ENCODE data around the gene VPS52.
"Not testable (repeated sequence)": the region's sequence is repeated elsewhere in the genome, so short reads cannot be mapped to it uniquely, and the experiment has no call there.

VPS52 gene

DNA sequence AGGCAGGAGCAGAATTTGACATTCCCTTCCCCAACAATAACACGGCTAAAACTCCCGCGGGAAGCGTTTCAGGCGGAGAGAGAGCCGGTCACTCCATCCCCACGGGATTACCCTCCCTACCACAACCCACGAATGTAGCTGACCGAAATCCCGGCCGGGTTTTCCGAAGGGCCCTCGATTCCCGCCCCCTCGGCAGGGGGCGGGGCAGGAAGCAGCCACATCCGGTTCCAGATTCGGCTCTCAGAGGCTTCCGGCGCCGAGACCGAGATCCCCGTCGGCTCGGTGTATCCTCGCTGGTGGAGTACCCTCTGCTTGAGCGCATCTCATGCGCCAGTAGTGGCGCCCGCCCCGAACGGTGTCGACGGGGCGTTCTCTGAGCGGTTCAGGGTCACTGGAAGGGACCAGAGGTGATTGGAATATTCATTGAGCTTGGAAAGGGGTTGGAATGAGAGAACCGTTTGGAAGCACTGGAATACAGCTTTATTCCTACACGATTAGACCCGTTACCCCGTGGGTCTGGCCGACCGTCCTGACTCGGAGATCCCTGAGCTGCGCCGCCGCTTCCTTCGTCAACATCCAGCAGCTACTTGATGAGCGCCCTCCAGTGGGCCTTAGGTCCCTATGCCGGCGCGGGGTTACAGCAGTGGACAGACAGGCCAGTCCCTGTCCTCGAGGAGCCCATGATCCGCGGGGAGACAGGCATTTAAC lies 27.7 kb upstream of the VPS52 start:
- DNase-seq = peak; percentile 89

DNA sequence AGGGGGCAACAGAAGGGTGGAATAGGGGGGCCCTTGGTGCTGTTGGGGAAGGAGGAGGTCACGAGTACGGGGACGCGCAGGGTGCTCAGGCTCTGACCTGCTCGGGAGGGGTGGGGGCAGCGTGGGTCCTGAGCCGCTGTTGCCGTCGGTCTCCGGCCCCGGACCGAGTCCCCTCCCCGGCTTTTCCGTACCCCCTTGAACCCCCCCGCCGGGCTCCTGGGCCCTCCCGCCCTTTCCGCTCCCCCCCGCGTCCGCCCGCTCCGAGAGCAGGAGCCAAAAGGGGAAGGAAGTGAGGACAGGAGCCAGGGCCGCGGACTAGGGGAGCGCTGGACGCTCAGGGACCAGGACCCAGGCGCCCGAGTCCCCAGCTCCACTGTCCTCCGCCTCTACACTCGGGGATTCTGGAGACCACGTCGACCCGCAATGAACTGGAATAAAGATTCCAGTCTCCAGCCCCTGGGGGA lies 27.1 kb upstream of the VPS52 start, which contains the start of gene RGL2:
Gene RGL2, minus strand, starts transcription at position 170 of the 464 bp plus-strand sequence. CDS start 332 bp downstream, outside the sequence.
- peak; percentile 83 for DNase-seq

DNA sequence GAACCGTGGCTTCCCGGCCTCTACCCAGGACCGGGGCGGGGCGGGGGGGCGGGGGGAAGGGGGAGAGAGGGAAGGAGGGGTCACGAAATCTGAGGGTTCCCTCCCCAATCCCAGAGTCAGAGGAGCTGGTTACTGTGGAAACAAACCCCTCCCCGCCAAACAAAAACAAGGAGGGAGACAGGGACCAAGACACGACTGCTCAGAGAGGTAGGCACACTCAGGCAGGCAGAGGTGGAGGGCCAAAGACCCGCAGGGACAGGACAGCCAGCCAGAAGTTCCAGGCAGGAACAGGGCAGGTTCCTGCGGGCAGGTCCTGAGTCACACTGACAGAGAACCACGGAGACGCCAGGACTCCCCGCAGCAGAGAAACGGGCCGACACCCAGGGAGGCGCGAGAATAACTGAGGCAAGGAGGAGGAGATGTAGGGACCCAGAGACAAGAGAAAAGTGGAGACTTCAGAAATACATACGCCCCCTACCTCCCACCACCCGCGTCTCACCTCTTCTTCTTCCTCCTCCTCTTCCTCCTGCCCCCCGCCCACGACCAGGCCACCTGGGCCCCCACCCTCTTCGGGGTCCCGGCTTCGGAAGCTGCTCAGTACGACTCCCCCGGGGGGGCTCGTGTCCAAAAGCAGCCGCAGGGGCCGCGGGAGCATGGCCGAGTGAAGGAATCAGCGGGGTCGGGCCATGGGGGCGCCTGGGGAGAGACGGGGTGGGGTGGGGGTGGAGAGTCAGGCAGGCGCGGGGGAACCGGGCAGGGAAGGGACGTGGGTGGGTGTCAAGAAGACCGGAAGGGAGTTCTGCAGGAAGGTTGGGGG lies 26.5 kb upstream of the VPS52 start:
- DNase-seq = no peak

DNA sequence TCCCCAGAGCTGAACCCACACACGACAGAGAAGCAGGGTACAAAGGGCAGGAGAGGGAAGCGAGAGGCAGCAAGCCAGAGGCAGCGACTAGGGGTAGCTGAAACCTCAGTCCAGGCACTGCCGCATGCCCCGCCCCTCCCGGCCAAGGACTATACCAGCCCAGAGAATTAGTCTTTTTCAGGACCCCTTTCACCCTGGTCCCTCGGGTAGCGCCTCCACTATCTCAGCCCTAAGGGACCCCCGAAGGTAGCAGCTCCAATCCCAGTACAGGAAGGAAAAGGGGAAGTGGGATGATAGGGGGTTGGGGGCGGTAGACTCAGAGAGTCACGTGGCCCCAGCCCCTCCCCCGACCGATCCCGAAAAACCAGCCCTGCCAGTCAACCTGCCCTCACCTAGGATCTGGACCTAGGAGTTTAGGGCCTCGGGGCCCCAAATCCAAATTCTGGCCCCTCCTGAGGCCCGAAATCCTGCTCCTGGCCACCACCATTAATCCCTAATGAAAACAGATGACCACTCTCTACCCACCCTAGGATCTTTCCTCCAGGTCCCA lies 25.8 kb upstream of the VPS52 start:
- DNase-seq = no peak

DNA sequence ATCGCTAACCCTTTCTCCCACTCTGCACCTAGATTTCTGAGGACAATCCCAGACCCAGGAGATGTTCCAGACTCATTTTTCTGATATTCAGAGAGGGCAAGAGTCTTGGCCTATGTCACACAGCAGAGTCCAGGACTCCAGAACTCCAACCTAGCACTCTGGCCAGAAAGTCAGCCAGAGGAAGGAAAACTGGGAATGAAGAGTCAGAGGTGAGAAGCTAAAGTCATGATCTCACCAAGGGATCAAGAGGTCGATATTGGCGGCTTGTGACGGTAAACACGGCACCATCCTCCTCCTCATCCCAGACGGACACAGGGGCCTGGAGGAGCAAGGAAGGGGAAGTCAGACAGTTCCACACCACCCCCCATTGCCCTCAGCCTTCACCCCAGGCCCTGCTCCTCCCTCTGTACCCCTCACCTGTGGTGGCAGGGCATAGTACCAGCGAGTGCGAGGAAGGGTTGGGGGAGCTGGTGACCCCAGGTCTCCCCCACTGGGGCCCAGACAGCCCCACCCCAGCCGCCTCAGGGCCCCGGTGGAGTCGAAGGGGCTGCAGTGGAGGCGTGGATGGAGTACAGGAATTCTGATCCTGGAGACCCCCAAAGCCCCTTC lies 25.2 kb upstream of the VPS52 start:
- no peak for DNase-seq

DNA sequence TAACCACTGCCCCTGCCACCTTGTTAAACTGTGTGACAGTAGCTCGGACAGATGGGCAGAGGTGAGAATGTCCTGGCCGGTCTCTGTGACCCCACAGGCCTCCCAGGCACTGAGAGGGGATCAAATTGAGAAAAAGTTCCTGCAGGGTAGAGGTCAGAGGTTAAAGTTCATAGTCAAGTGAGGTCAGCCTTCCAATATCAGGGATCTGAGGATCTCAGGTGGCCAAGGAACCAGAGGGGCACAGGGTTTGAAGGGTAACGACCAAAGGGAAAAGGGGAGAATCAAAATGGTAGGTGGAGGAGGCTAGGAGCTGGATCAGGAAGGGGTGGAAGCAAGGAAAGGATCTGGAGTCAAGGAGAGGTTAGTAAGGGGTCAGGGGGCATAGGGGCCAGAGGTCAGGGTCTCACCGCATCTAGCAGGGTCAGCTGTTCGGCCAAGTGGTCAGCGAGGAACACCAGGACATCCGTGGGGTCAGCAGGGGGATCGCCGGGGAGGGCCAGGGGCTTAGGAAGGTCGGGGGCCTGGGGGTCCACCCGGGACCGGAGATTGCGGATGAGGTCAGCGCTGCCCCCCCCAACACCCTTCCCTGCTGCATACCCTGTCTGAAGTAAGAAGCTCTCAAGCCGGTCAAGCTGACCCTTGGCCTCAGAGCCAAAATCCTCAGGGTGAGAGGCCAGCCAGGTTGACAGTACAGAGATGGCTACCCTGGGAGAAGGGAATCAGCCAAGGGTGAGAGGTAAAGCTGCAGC lies 24.1 kb upstream of the VPS52 start:
- DNase-seq = no peak

DNA sequence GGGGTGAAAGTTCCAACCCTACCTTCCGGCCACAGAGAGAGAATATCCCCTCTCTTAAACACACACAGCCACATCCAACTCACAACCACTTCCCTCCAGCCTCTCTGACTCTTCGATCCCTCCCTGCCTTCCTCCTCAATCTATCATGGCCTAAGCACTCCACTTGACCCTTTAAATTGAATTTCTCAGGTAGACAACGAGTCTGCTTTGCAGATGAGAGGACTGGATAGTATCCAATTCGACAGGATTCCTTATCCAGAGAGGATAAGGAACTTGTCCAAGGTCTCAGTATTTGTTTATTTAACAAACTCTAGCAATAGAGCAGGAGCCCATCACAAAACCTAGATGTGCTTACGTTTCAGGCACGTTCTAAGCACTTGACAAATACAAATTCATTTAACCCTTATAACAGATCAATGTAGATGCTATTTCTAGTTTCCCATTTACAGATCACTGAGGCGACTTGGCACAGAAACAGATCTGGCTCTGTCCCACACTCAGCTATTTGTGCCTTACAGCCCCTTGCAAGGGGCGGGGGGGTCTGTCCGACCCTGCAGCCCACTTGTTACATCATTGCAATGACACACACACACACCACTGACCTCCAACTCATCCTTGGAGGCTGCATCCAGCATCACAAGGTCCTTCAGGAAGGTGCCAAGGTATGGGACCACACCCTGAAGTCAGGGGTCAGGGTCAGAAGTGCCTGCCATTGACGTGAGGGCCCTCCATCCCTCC lies 22.6 kb upstream of the VPS52 start:
- DNase-seq = no peak

DNA sequence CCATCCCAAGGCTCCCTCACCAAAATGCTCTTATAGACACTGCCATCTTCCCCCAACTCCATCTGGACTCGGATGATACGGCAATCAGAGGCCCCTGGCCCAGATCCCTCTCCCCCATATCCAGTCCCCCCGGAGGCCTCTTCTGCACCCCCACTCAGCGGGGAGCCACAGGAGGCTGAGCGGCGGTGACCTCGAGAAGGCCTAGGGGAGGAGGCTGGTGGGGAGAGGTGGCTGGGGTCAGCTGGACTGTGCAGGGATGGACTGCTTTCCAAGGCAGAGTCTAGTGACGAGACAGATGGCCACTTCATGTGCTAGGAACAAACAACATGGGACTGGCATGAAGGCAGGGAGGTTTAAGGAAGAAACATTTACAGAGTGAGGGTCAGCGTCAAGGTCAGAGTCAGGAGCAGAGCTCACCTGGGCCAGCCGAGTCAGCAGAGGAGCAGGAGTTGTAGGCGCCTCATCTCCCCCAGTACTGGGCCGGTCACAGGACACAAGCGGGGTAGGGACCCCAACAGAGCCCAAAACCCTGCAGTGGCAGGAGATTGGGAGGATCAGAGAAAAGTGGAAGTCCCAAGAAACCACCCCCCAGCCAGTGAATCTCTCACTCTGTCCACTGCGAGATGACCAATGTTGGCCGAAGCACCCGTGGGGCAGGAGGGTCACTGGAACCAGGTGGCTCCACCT lies 21.5 kb upstream of the VPS52 start:
- no peak for DNase-seq

DNA sequence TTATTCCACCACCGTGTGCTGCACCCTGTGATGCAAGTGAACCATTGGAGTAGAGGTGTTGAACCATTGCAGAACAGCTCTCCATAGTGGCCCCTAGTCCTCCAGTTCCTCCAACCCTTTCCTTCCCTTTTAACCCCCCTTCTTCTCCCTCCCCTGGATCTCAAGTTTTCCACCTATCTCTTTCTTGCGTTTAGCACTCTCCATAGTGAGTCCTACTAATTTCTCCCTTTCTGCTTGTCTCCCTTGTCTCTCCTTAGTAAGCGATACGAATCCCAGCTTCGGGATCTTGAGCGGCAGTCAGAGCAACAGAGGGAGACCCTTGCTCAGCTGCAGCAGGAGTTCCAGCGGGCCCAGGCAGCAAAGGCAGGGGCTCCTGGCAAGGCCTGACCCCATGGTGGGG lies 18.8 kb upstream of the VPS52 start:
- no peak for DNase-seq

DNA sequence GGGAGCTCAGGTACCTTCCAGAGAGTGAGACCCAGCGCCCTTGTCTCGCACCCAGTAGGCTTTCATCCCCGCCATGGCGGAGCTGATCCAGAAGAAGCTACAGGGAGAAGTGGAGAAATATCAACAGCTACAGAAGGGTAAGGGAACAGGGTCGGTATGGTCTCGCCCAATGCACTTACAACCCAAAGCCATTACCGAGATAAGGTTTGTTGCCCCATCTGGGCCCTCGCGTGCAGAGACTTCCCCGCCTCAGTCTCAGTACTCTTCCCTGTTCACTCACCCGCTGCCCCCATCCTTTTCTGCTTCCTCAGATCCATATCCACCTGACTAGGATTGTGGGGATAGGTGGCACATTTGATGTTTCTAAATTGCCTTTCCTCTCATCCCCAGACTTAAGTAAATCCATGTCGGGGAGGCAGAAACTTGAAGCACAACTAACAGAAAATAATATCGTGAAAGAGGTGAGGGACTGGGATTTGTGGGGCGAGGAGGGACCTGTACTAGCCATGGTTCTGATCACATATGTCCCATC lies 18.2 kb upstream of the VPS52 start:
- no peak for DNase-seq

DNA sequence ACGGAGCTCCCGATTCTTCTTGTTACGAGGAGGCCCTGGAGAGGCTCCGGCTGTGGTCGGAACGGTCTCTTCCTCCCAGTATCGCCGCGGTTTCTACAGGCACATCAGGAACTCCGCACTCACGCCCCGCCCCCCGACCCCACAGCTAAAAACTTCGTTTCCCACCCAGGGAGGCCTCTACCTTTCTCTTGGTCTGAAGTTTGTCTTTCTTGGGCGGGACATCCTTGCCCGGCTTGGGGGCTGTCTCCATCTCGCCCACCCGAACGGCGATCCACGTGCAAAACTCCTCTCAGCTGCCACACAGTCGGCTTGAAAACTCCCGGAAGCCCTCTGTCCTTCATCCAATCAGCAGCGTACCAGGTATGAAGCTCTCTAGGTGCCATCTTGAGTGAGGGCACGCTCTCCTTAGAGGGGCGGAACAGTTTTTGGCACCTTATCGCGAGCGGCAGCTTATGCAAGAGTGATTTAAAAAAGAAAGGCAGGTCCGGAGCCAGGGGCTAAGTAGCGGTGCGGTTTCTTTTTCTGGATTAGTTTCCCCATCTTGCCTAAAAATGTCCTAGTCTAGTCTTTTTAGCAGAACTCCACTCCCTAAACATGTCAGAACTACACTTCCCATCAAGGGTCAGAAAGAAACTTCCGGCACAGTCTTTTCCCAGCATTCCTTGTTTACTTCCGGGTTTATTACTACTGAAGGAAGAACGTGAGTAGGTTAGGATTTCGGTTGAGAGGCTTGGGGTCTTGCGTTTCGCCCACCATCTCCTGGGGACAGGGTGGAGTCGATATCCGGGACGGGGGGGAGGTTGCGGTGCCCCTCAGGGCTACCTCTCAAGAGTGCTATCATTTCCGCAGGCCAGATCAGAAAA lies 17.5 kb upstream of the VPS52 start, which contains the start of the genes PFDN6 and WDR46:
Gene PFDN6, plus strand, starts transcription at position 681 of the 863 bp plus-strand sequence. CDS start 256 bp downstream, outside the sequence.
Gene WDR46, minus strand, starts transcription at position 319 of the 863 bp plus-strand sequence. Its CDS starts 69 bp downstream, at position 250.
- DNase-seq = peak; percentile 97

DNA sequence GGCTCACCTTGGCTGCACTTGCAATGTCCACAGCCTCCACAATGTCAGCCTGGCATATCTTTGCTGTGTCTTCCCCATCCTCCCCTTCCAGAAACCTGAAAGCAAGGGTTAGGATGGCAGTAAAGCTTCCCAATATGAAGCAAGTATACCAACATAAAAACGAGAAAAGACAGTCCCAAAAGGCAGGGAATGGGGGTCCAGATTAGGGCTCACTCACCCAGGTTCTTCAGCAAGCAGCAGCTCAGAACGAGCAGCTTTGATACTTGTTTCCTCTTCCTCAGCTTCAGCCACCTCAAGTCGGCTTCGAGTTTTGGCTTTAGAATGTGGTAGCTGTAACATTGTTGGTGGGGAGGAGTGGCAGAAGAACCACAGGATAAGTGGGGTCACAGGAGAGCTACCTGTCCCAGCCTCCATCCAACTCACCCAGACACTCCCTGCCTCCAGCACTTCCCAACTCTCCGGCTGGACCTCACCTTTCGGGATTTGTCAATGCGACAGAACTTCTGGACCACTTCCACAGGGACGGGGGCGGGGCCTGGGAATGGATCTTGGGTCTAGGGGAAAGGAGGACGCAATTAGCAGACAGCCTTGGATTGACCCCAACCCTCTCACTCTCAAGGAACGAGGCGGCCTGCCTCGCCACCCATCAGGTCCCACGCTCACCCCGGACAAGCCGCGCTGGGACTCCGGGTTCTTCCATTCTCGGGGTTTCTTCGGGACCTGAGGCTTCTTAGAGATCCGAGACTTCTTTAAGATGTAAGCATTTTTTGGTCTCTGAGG lies 16.7 kb upstream of the VPS52 start:
- DNase-seq = no peak

DNA sequence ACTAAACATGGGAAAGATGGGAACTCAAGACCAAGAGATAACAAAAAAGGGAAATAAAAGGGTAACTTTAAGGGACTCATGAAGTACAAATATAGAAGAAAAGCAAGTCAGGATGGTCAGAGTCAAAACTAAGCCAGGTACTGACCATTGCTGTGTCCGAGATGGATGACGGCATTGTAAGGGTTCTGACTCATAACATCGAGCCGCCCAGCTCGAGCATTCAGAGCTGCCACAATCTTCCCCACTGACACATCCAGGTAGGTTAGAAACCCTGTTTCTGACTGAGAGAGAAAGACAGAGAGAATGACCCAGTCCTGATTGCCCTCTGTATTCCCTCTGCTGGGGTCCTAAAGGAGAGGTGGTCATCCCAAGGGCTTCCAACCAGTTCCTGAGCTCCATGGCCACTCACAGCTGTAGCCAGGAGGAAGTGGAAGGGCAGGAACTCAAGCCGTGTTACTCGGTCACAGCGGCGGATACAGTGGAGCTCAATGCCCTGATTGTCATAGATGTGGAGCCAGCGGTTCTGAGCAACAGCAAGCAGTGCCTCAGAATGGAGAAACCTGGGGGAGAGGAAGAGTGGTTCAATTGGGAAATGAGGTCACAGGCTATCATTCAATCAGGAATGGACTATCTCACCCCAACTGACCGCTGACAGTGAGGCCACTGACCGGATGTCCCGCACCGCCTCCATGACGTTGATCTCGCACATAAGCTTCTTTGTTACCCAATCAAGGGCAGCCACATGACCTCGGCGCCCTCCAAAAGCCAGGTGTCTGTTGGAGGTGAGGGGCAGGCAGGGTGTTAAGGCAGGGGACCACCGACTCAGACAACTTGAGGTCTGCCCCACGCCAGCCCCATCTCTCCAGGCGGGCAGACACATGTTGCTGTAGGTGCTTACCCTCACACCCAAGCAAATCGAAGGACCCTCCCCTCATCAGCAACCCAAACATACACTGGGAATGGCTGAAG lies 15.6 kb upstream of the VPS52 start:
- no peak for DNase-seq

DNA sequence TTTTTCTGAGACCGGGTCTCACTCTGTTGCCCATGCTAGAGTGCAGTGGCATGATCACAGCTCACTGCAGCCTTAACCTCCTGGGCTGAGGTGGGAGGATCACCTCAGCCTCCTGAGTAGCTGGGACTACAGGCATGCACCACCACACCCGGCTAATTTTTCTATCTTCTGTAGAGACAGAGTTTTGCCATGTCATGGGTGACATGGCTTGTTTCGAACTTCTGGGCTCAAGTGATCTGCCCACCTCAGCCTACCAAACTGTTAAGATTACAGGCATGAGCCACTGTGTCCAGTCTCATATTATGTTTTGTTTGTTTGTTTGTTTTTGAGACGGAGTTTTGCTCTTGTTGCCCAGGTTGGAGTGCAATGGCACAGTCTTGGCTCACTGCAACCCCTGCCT lies 13.5 kb upstream of the VPS52 start:
- DNase-seq = not testable (repeated sequence)

DNA sequence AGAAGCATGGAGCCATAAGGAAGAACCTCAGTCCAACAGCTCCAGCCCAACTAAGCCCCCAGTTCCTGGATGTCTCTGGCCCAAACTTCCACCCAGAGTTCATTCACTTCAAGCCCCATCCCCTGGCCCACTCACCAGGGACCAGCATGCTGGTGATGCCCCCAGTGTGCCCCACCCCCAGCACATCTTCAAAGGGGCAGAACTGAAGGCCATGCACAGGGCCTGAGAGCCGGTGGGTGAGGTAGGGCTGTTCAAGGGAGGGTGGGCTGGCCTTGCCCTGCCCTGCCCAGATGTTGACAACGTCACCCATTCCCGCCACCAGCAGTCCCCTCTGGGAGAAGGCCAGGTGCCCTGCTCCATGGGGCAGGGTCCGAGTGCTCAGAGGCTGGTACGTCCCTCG lies 8.9 kb upstream of the VPS52 start:
- DNase-seq = no peak

DNA sequence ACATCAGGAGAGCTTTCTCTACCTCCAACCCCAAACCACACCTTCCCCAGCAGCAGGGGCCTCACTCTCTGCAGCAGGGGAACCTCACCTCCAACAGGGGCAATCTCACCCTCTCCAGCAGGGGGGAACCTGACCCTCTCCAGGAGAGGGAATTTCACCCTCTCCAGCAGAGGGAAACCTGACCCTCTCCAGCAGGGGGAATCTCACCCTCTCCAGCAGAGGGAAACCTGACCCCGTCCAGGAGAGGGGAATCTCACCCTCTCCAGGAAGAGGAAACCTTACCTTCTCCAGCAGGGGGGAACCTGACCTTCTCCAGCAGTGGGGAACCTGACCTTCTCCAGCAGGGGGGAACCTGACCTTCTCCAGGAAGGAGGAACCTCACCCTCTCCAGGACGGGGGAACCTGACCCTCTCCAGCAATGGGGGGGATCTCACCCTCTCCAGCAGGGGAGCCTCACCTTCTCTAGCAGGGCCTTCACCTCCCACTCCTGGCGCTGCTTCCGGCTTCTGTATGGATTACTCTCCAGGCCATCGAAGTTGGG lies 8.4 kb upstream of the VPS52 start:
- no peak for DNase-seq

DNA sequence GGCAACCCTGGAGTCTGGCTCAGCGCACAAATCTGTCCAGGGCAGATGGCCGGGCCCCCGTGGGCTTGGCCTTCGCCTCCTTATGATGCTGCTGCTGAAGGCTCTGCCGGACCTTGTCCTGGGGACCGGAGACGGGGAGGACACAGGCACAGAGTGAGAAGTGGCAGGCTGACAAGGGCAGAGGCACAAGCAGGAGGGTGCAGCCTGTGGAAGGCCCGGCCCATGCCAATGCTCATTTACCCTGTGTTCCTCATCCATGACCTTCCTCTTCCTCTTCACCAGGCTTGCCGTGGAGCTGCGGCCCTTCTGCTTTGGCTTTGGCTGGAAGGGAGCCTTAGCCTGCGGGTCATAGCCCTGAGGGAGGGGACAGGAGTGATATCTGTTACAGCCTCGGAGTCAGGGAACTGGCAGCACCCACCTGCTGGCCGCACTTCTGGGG lies 7.6 kb upstream of the VPS52 start:
- DNase-seq = no peak
